NCI-H128 (cell line): Measurements from ENCODE around the gene MLEC.

ENCODE experiments used
- DNase-seq: peaks from one replicate; lab custom pipeline; 2025; ENCODE audit not compliant: unreplicated experiment; lab: John Stamatoyannopoulos, UW

MLEC gene

DNA sequence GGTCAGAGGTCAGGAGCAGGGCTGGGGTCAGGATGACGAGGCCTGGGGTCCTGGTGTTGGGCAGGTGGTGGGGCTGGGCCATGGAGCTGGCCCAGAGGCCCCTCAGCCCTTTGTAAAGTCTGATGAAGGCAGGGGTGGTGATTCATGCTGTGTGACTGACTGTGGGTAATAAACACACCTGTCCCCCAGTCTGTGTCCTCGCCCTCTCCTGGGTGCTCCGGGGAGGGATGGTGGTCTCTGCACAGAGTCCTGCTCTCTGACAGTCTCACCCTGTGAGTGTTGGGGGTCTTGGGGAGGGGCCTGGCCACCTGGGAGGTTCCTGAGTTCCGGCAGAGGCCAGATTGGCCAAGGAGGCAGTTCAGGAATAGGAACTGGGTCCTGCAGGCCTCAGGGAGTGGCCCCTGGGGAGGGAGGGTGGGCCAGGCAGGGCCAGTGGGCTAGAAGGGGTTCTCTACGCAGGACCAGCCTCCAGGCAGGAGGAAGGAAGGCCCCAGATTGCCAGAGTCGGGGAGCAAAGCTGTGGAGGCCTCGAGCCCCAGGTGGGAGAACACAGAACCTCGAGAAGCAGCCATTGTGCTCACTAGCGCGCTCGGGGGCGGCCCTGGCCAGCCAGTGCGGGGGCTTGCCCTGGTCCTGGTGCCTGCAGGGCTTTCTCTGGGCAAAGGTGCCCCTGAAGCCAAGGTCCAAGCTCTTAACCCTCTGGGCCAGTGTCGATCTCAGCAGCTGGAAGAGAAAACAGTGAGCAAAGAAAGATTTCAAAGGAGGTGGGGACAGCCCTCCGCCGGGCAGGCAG lies 53.1 kb downstream of the MLEC start:
- DNase-seq, result no peak

DNA sequence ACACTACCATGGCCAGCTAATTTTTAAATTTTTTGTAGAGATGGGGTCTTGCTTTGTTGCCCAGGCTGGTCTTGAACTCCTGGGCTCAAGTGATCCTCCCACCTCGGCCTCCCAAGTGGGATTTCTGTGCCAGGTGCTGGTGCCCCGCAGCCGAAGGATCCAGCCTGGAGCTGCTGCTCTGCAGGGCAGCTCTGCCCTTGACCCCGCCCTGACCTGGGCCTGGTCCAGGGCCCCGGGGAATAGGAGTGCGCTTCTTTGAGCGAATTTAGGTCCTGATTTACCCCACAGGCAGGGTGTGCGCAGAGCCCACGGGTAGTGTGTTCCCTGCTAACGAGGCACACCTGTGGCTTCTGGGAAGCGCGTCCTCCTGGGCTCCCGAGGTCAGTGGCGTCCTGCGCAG lies 53.9 kb downstream of the MLEC start:
- DNase-seq, result no peak

DNA sequence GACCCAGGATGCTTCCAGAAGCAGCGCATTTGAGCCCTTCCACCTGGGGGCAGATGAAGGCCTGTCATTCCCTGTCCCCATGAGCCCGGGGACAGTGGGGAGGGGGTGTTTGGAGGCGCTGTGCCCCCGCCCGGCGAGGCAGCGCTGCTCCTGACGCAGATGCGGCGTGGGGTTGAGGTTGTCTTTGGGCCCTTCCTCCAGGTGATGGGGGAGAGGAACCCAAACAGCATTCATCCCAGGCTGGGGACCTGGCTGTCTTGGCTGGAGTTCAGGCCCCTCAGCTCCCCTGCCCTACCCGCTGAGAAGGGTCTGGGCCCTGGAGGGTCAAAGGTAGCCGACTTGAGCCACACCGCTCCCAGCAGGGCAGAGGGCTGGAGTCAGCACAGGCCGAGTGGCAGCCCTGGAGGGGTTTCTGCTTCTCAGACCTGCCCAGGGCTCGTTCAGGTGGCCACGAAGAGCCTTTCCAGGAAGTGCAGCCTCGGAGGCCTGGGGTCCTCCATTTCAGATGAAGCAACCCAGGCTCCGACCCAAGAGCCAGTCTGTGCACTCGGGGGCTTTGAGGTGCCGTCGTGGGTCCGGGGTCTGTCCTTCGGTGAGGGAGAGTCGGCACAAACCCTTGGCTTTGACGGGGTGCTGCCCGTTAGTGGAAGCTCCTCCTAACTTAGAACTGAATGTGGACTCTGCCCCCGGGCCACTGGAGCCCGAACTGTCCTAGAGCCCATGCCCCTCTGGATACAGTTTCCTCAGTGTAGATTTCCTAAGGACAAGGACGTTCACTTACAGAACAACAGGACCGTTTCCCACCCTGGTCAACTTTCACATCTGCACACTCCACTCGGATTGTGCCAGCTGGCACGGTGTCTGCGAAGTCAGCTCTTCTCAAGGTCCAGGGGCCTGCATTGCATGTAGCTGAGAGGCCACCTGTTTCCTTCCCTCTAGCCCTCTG lies 54.8 kb downstream of the MLEC start:
- no peak for DNase-seq

DNA sequence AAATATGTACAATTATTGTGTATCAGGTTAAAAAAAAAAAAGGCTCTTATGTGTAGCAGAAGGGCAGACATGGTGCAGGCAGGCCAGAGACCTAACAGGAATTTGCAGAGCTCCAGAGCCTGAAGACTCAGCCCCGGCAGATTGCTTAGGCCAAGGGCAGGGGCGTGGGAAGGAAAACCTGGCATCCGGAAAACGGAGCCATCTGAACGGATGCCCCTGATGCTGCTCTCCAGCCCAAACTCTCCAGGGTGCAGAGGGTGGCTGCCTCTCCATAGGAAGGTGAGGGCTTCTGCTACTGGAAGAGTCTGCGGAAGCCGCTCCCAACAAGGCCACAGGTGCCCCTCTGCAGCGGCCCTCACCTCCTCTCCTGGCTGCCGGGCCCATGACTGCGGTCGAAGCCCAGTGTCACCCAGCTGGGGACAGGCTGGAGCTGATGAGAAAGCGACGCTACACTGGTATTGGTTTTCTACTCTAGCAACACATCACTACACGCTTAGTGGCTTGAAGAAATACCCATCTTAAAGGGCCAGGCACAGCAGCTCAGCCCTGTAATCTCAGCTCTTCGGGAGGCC lies 58.1 kb downstream of the MLEC start:
- no peak for DNase-seq

DNA sequence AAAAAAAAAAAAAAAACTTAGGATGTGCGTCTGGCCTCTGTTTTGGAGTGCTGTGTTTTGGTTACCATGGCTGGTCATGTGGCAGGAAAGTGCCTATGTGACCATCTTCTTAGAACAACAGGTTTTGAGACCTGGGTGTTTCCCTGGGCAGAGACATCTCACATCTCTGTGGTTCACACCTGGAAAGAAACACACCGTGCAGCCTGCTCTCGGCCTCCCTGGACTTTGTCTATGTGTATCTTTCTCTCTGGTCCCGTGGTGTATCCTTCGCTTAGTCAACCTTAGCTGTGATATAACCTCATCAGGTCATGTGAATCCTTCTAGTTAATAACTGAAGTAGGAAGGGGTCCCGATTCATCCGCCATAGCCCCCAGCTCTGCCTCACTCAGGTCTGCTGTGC lies 61.3 kb downstream of the MLEC start:
- no peak for DNase-seq

DNA sequence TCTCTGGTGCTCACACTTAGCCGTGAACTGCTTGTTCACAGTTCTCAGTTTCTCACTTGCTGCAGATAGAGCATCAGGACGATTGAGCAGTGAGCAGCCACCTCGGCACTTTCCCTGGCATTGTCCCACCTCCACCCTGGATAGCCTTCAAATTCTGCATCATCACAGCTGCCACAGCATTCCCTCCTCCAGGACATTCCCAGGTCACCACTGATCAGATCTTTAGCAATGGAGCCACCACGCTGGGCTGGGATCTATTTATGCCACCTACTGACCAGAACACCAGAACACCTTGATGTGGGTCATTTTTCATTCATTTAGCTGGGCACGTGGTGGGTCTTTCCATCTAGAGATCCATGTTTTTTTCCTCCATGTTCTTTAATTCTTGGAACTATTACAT lies 62.3 kb downstream of the MLEC start:
- DNase-seq, result no peak

DNA sequence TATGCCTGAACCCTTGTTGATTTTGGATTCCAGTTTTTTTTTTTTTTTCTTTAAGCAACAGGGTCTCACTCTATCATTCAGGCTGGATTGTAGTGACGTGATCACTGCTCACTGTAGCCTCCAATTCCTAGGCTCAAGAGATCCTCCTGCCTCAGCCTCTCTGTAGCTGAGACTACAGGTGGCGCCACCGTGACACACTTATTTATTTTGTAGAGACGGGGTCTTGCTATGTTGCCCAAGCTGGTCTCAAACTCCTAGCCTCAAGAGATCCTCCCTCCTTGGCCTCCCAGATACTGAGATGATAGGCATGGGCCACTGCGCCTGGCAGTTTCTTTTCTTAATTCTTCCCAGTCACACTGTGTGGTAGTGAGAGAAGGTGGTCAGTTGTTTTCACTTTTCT lies 63.9 kb downstream of the MLEC start:
- DNase-seq, result no peak

DNA sequence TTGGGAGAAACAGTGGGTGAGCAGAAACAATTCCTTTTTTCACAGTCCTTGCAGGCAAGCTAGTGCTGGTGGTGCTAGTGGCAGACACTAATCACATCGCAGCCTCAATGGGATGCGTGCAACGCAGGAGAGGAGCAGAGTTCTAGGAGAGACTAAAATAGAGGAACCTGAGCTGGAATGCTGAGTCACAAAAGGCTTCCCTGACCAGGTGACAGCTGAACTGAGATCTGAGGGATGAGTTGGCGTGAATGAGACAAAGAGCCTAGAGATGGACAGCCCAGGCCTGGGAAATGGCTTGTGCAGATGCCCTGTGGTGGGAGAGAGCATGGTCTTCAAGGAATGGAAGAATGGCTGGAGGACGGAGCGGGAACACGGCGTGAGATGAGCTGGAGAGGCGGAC lies 64.4 kb downstream of the MLEC start:
- no peak for DNase-seq
